Uterus (tissue), 2 donors: ENCODE results near the gene CNTN6.

Experiments used
- POLR2A ChIP-seq, 2 donors: fragments of 450-650 bp; IDR thresholded peaks; one replicate each; pipeline ENCODE4 v1.6.1; 2016; ENCODE audit warnings: antibody characterized with exemption in 2 of 2, mild to moderate bottlenecking in 1 of 2, moderate library complexity in 1 of 2
- TF ChIP-seq, protein P1 (sequence below), 4 experiments: fragments of 200-600 bp in 2 of 4; fragments of 450-650 bp in 2 of 4; sonication (generic) in 2 of 4; IDR thresholded peaks; one replicate each; pipeline ENCODE4 v1.5.1; 2016 to 2019; ENCODE audit warnings: antibody characterized with exemption in 4 of 4, mild to moderate bottlenecking in 2 of 4, moderate library complexity in 1 of 4

DNA sequence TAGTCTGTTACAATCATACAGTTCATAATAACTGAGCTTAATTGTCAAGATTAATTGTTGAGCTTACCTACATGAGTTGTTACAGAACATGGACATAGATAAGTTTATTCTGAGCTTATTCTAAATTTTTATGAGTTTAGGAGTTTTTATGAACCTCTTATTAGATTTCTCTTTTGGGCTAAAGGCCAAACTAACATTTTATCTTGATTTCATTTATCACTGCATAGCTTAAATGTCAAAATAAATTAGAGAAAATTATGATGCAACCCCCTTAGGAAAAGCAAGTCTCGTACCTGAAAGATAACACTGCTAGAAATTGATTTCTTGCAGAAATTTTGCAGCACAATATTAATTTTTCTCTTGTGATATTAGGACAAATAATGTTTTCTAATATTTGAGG is 54.5 kb downstream of the CNTN6 start:
- TF ChIP-seq POLR2A (IDR thresholded peaks at IDR 0.05) = no peak
- TF ChIP-seq, protein P1, sequence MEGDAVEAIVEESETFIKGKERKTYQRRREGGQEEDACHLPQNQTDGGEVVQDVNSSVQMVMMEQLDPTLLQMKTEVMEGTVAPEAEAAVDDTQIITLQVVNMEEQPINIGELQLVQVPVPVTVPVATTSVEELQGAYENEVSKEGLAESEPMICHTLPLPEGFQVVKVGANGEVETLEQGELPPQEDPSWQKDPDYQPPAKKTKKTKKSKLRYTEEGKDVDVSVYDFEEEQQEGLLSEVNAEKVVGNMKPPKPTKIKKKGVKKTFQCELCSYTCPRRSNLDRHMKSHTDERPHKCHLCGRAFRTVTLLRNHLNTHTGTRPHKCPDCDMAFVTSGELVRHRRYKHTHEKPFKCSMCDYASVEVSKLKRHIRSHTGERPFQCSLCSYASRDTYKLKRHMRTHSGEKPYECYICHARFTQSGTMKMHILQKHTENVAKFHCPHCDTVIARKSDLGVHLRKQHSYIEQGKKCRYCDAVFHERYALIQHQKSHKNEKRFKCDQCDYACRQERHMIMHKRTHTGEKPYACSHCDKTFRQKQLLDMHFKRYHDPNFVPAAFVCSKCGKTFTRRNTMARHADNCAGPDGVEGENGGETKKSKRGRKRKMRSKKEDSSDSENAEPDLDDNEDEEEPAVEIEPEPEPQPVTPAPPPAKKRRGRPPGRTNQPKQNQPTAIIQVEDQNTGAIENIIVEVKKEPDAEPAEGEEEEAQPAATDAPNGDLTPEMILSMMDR (IDR thresholded peaks at IDR 0.05) = no peak
